HG03354 (cell line): ENCODE data around the gene RCL1.

Experiments used
- ATAC-seq: cut with Tn5 transposase; IDR thresholded peaks from one replicate; pipeline ENCODE4 v1.9.1; 2021; ENCODE audit warnings: mild to moderate bottlenecking; ENCODE audit not compliant: unreplicated experiment, poor library complexity, severe bottlenecking

RCL1 gene

GRCh38 chr9:4805191-4805918 lies 12.6 kb downstream of the RCL1 start:
- no peak for ATAC-seq

GRCh38 chr9:4810565-4810964 lies 17.8 kb downstream of the RCL1 start:
- no peak for ATAC-seq

GRCh38 chr9:4811824-4812223 lies 19.1 kb downstream of the RCL1 start:
- no peak for ATAC-seq

- ATAC-seq: no peak
These were observed 20.1 kb downstream of the RCL1 start for GRCh38 chr9:4812858-4813257.

- ATAC-seq: peak; percentile 59
These were observed 22.2 kb downstream of the RCL1 start for GRCh38 chr9:4814913-4815312.

- no peak for ATAC-seq
These were observed 22.7 kb downstream of the RCL1 start for GRCh38 chr9:4815381-4815956.

GRCh38 chr9:4820168-4820567 lies 27.4 kb downstream of the RCL1 start:
- ATAC-seq: no peak

- ATAC-seq: no peak
These were observed 28.4 kb downstream of the RCL1 start for GRCh38 chr9:4821133-4821532.

GRCh38 chr9:4822057-4822456 lies 29.3 kb downstream of the RCL1 start:
- ATAC-seq: no peak

- no peak for ATAC-seq
These were observed 33.8 kb downstream of the RCL1 start for GRCh38 chr9:4826417-4827166.

- no peak for ATAC-seq
These were observed 34.5 kb downstream of the RCL1 start for GRCh38 chr9:4827224-4827623.

GRCh38 chr9:4828761-4829160 lies 36.0 kb downstream of the RCL1 start:
- no peak for ATAC-seq

GRCh38 chr9:4829969-4830368 lies 37.2 kb downstream of the RCL1 start:
- ATAC-seq: no peak

GRCh38 chr9:4830699-4831098 lies 38.0 kb downstream of the RCL1 start:
- no peak for ATAC-seq

- ATAC-seq: no peak
These were observed 38.4 kb downstream of the RCL1 start for GRCh38 chr9:4831119-4831518.

- no peak for ATAC-seq
These were observed 39.2 kb downstream of the RCL1 start for GRCh38 chr9:4831944-4832343.

- ATAC-seq: no peak
These were observed 40.2 kb downstream of the RCL1 start for GRCh38 chr9:4832786-4833579.

GRCh38 chr9:4833781-4834560 lies 41.2 kb downstream of the RCL1 start:
- ATAC-seq: no peak

- ATAC-seq: no peak
These were observed 43.9 kb downstream of the RCL1 start for GRCh38 chr9:4836676-4837075.
